Type B pancreatic cell (in vitro differentiated cells): ENCODE results near the gene MRPL34. TPM values are rescaled to one million over a fixed set of nuclear protein-coding genes. Genes with fewer than 3 reads are reported as not detected.
"Not testable (repeated sequence)": the region's sequence is repeated elsewhere in the genome, so short reads cannot be mapped to it uniquely, and the experiment has no call there.

ENCODE experiments used
- DNase-seq: peaks from one replicate; pipeline ENCODE4 v3.0.0; 2021; ENCODE audit warnings: mixed read lengths; ENCODE audit not compliant: unreplicated experiment; ENCODE audit errors: extremely low spot score
- H3K27ac Mint-ChIP-seq: 2 replicates; pipeline ENCODE4 v1.8.0; 2021; ENCODE audit warnings: mild to moderate bottlenecking, mixed read lengths
- H3K27me3 Mint-ChIP-seq: 2 replicates; pipeline ENCODE4 v1.8.0; 2021; ENCODE audit warnings: mixed read lengths
- H3K36me3 Mint-ChIP-seq: 2 replicates; pipeline ENCODE4 v1.8.0; 2021; ENCODE audit warnings: mixed read lengths
- H3K4me1 Mint-ChIP-seq: one replicate; pipeline ENCODE4 v1.8.0; 2021; ENCODE audit warnings: mixed read lengths; ENCODE audit not compliant: unreplicated experiment
- H3K4me3 Mint-ChIP-seq: 2 replicates; pipeline ENCODE4 v1.8.0; 2021; ENCODE audit warnings: mild to moderate bottlenecking, mixed read lengths
- H3K9me3 Mint-ChIP-seq: 2 replicates; pipeline ENCODE4 v1.8.0; 2021; ENCODE audit warnings: mixed read lengths
- total RNA-seq: library from RNA; stranded (reverse); gene quantifications from 2 replicates; pipeline ENCODE4 v1.2.1, GENCODE V29; 2021; ENCODE audit warnings: low replicate concordance
- TF ChIP-seq, protein P1 (sequence below): fragments of 200-600 bp; sonication (generic); conservative IDR thresholded peaks from 2 replicates; pipeline ENCODE4 v1.5.0; 2021; ENCODE audit warnings: antibody characterized with exemption, mild to moderate bottlenecking

Gene MRPL34
- total RNA-seq, 1 donor from 2014 or later, result 79.2 TPM

DNA sequence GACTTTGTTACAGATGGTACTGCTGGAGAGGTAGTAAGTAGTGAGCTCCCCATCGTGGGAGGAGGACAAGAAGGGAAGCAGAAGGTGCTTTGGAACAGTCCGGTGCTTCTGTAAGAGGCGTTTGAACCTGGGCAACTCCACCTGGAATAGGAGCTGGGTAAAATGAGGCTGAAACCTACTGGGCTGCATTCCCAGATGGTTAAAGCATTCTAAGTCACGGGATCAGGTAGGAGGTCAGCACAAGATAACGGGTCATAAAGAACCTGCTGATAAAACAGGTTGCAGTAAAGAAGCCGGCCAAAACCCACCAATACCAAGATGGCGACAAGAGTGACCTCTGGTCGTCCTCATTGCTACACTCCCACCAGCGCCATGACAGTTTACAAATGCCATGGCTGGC is 18.9 kb upstream of the MRPL34 start:
- no peaks in the 10 kb centered on the region for H3K4me1 Mint-ChIP-seq
- peaks cover 3% of the 10 kb centered on the region for H3K27me3 Mint-ChIP-seq
- no peaks in the 10 kb centered on the region for H3K36me3 Mint-ChIP-seq
- TF ChIP-seq, protein P1, sequence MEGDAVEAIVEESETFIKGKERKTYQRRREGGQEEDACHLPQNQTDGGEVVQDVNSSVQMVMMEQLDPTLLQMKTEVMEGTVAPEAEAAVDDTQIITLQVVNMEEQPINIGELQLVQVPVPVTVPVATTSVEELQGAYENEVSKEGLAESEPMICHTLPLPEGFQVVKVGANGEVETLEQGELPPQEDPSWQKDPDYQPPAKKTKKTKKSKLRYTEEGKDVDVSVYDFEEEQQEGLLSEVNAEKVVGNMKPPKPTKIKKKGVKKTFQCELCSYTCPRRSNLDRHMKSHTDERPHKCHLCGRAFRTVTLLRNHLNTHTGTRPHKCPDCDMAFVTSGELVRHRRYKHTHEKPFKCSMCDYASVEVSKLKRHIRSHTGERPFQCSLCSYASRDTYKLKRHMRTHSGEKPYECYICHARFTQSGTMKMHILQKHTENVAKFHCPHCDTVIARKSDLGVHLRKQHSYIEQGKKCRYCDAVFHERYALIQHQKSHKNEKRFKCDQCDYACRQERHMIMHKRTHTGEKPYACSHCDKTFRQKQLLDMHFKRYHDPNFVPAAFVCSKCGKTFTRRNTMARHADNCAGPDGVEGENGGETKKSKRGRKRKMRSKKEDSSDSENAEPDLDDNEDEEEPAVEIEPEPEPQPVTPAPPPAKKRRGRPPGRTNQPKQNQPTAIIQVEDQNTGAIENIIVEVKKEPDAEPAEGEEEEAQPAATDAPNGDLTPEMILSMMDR, result no peak
- H3K27ac Mint-ChIP-seq, result no peak overlapping the region
- H3K4me3 Mint-ChIP-seq, result no peak overlapping the region
- DNase-seq, result no peak
- no peaks in the 10 kb centered on the region for H3K9me3 Mint-ChIP-seq

- no peak overlapping the region for H3K4me3 Mint-ChIP-seq
- no peak overlapping the region for H3K27ac Mint-ChIP-seq
- H3K9me3 Mint-ChIP-seq, result no peaks in the 10 kb centered on the region
- H3K36me3 Mint-ChIP-seq, result no peaks in the 10 kb centered on the region
- peaks cover 4% of the 10 kb centered on the region for H3K4me1 Mint-ChIP-seq
- H3K27me3 Mint-ChIP-seq, result no peaks in the 10 kb centered on the region
- no peak for DNase-seq
- TF ChIP-seq, protein P1, result no peak
These were observed 16.2 kb upstream of the MRPL34 start for GRCh38 chr19:17289489-17289888.

- Mint-ChIP-seq H3K4me3 (peak overlapping the region; percentile 89), H3K9me3 (no peaks in the 10 kb centered on the region), H3K36me3 (peaks cover 3% of the 10 kb centered on the region), H3K27ac (peak overlapping the region; percentile 88), H3K4me1 (peaks cover 4% of the 10 kb centered on the region), H3K27me3 (no peaks in the 10 kb centered on the region)
- peak; percentile 89 for DNase-seq
- TF ChIP-seq, protein P1, result peak; percentile 75
These were observed 13.2 kb upstream of the MRPL34 start for GRCh38 chr19:17292301-17293074.

DNA sequence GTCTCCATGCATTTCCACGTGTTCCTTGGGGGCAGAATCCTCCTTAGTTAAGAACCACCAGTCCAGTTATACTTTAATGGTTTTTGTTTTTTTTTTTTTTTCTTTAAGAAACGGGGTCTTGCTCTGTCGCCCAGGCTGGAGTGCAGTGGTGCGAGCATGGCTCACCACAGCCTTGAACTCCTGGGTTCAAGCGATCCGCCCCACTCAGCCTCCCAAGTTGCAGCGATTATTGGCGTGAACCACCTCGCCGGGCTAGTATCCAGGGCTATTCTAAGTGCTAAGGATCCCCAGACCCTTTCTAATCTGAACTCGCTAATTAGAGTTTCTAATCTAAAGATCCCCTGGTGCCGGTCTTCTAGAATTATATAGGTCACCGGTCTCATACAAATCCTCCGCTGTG is 12.1 kb upstream of the MRPL34 start:
- Mint-ChIP-seq H3K4me3 (no peak overlapping the region), H3K27ac (no peak overlapping the region), H3K9me3 (no peaks in the 10 kb centered on the region), H3K27me3 (no peaks in the 10 kb centered on the region), H3K36me3 (peaks cover 3% of the 10 kb centered on the region), H3K4me1 (peaks cover 4% of the 10 kb centered on the region)
- TF ChIP-seq, protein P1, result no peak
- DNase-seq, result no peak

- no peaks in the 10 kb centered on the region for H3K27me3 Mint-ChIP-seq
- no peaks in the 10 kb centered on the region for H3K9me3 Mint-ChIP-seq
- no peak overlapping the region for H3K27ac Mint-ChIP-seq
- H3K4me1 Mint-ChIP-seq, result peaks cover 4% of the 10 kb centered on the region
- H3K36me3 Mint-ChIP-seq, result peaks cover 3% of the 10 kb centered on the region
- no peak for DNase-seq
- no peak overlapping the region for H3K4me3 Mint-ChIP-seq
- TF ChIP-seq, protein P1, result no peak
These were observed 11.4 kb upstream of the MRPL34 start for GRCh38 chr19:17294051-17294891.

DNA sequence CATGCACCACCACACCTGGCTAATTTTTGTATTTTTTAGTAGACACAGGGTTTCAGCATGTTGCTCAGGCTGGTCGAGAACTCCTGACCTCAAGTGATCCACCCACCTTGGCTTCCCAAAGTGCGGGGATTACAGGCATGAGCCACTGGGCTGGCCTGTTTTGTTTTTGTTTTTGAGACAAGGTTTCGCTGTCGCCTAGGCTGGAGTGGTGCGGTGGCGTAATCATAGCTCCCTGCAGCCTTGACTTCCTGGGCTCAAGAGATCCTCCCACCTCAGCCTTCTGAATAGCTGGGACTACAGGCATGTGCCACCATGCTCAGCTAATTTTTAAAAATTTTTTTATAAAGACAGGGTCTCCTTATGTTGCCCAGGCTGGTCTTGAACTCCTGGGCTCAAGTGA is 10.1 kb upstream of the MRPL34 start:
- H3K27ac Mint-ChIP-seq, H3K27me3 Mint-ChIP-seq, H3K4me1 Mint-ChIP-seq, DNase-seq, H3K36me3 Mint-ChIP-seq, H3K4me3 Mint-ChIP-seq, H3K9me3 Mint-ChIP-seq: not testable (repeated sequence)
